ENCODE data around the gene TTC39A. TPM values are rescaled to one million over a fixed set of nuclear protein-coding genes. Genes with fewer than 3 reads are reported as not detected.
A peak's percentile ranks its signal among the peaks of the same experiment; 100 is the strongest.

TTC39A gene
- total RNA-seq, 4 donors from 2014 or later: 0.40 to 9.6 (median 0.70) TPM

DNA sequence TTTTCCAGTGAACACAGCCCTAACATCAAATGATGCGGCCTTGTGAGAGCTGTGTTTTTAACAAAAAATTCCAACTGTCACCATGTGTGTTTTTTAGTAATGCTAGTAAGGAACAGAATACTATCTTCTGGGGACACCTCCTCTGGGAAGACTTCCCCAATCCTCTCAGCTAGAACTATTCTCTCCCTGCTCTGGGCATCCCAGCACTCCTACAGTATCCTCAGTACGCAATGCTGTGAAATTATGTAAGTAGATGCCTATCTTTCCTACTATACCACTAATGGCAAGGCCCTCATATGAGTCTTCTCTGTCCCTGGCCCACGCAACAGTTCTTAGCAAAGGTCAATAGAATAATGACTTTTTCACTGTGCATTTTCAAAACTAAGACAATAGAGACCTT is 19.5 kb upstream of the TTC39A start:
- 96 to 100% methylated on average over 2 to 3 of the region's 3 CpGs for WGBS, 2 donors (ENCODE audit: low coverage in 1 of 2)
- H3K4me1 ChIP-seq: peaks cover 0 to 5% (median 3%) of the 10 kb centered on the region in 3 donors

GRCh38 chr1:51348147-51348527 is 17.8 kb upstream of the TTC39A start:
- Histone ChIP-seq H3K4me1 (peaks cover 0 to 12% (median 8%) of the 10 kb centered on the region in 3 donors), H3K36me3 (no peaks in the 10 kb centered on the region), H3K4me3 (no peak overlapping the region), H3K27ac (no peak overlapping the region), H3K9me3 (no peaks in the 10 kb centered on the region), H3K27me3 (peaks cover 35% of the 10 kb centered on the region)
- TF ChIP-seq, protein P1, sequence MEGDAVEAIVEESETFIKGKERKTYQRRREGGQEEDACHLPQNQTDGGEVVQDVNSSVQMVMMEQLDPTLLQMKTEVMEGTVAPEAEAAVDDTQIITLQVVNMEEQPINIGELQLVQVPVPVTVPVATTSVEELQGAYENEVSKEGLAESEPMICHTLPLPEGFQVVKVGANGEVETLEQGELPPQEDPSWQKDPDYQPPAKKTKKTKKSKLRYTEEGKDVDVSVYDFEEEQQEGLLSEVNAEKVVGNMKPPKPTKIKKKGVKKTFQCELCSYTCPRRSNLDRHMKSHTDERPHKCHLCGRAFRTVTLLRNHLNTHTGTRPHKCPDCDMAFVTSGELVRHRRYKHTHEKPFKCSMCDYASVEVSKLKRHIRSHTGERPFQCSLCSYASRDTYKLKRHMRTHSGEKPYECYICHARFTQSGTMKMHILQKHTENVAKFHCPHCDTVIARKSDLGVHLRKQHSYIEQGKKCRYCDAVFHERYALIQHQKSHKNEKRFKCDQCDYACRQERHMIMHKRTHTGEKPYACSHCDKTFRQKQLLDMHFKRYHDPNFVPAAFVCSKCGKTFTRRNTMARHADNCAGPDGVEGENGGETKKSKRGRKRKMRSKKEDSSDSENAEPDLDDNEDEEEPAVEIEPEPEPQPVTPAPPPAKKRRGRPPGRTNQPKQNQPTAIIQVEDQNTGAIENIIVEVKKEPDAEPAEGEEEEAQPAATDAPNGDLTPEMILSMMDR (IDR thresholded peaks at IDR 0.05): no peak
- TF ChIP-seq POLR2A (IDR thresholded peaks at IDR 0.05) (no peak), EP300 (IDR thresholded peaks at IDR 0.05) (no peak), POLR2AphosphoS5 (IDR thresholded peaks at IDR 0.05) (no peak)
- ATAC-seq: no peak

More for the DNA sequence above, 19.5 kb upstream of the TTC39A start:
- TF ChIP-seq POLR2A (IDR thresholded peaks at IDR 0.05) (no peak), EP300 (IDR thresholded peaks at IDR 0.05) (no peak), POLR2AphosphoS5 (IDR thresholded peaks at IDR 0.05) (no peak)
- TF ChIP-seq, protein P1 (IDR thresholded peaks at IDR 0.05): no peak
- Histone ChIP-seq H3K36me3 (peaks cover 0 to 17% of the 10 kb centered on the region in 2 donors), H3K9me3 (no peaks in the 10 kb centered on the region), H3K27me3 (peaks cover 18% of the 10 kb centered on the region), H3K27ac (no peak overlapping the region), H3K4me3 (no peak overlapping the region)
- ATAC-seq: no peak

DNA sequence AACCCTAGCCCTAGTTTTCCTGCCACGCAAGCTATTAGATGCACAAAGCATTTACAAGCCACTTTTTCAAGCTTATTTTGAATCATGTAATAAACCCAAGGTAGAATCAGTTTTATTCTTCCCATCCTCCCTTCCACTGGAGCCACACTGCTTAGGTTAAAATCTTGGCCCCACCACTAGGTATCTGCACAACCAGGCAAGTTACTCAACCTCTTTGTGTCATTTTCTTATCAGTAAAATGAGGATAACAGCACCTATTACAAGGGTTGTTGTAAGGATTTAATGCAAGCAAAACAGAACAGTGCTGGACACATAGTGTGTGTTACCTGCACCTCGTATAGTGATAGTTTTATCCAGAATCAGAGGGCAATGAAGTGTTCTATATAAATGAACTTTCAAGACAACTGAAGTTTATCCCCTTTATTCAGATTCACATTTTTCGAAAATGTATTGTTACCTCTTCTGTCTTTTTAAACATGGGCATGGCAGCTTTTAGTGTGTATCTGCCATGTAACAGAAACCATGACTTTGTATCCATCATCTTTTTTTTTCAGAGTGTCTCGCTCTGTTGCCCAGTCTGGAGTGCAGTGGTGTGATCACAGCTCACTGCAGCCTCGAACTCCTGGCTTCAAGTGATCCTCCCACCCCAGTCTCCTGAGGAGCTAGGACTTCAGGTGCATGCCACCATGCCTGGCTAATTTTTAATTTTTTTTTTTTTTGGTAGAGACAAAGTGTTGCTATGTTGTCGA is 17.2 kb upstream of the TTC39A start:
- 81 to 87% methylated on average over 5 of the region's 6 CpGs for WGBS, 2 donors (ENCODE audit: low coverage in 1 of 2)
- ATAC-seq: no peak
- Histone ChIP-seq H3K4me3 (no peak overlapping the region), H3K27me3 (peaks cover 41% of the 10 kb centered on the region), H3K4me1 (peaks cover 0 to 12% (median 8%) of the 10 kb centered on the region in 3 donors), H3K36me3 (no peaks in the 10 kb centered on the region), H3K27ac (no peak overlapping the region), H3K9me3 (no peaks in the 10 kb centered on the region)
- TF ChIP-seq EP300 (IDR thresholded peaks at IDR 0.05): no peak
- TF ChIP-seq POLR2AphosphoS5 (IDR thresholded peaks at IDR 0.05): no peak
- TF ChIP-seq, protein P1 (IDR thresholded peaks at IDR 0.05): no peak
- TF ChIP-seq POLR2A (IDR thresholded peaks at IDR 0.05): no peak

DNA sequence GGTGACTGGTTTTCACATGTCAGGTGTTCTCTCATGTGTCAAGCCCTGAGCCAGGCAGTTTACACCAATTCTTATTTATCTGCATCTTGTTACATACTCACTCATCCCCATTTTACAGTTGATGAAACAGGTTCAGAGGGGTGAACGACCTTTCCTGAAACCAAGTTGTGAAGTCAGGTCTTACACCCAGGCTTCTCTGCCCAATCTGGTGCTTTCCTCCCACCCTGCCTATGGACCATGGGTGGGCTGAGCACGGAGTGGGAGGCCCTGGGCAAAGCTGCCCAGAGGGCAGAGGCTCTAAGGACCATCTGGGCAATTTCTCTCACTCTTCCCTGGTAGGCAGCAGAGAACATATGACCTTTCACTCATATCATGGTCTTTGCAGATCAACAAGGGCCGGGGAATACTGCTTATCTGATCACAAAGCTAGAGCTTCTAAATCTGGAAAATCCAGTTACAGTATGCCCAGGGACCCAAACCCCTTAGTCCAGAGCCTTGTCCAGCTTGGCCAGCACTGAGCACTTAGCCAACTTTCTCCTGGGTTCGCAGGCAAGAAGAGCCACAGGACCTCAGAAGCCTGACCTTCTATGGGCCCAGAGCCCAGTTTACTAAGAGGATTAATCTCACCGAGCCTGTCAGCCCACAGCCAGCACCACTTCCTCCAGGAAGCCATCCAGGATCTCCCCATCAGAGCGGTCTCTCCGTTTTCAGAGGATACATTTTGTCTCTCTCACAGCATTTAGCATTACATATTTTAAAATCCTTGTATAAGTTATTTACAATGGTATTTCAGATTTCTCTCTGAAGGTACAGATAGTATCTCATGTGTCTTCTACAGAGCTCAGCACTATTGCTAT is 16.0 kb upstream of the TTC39A start:
- Histone ChIP-seq H3K4me1 (peaks cover 0 to 12% (median 8%) of the 10 kb centered on the region in 3 donors), H3K36me3 (no peaks in the 10 kb centered on the region), H3K27me3 (peaks cover 52% of the 10 kb centered on the region), H3K27ac (no peak overlapping the region), H3K9me3 (no peaks in the 10 kb centered on the region), H3K4me3 (no peak overlapping the region)
- WGBS, 2 donors (ENCODE audit: low coverage in 1 of 2): 50 to 90% methylated on average over 2 of the region's 7 CpGs
- no peak for TF ChIP-seq POLR2A (IDR thresholded peaks at IDR 0.05)
- no peak for TF ChIP-seq POLR2AphosphoS5 (IDR thresholded peaks at IDR 0.05)
- no peak for TF ChIP-seq EP300 (IDR thresholded peaks at IDR 0.05)
- no peak for ATAC-seq

- H3K27me3 ChIP-seq: peaks cover 52% of the 10 kb centered on the region
- ATAC-seq: peak; percentile 7
- no peak overlapping the region for H3K27ac ChIP-seq
- peaks cover 0 to 12% (median 8%) of the 10 kb centered on the region in 3 donors for H3K4me1 ChIP-seq
- TF ChIP-seq, protein P1 (IDR thresholded peaks at IDR 0.05): no peak
- TF ChIP-seq POLR2AphosphoS5 (IDR thresholded peaks at IDR 0.05): no peak
- TF ChIP-seq POLR2A (IDR thresholded peaks at IDR 0.05): no peak
- TF ChIP-seq EP300 (IDR thresholded peaks at IDR 0.05): no peak
- H3K9me3 ChIP-seq: no peaks in the 10 kb centered on the region
- no CpG with 5 or more reads among the region's 15 CpGs for WGBS, 2 donors (ENCODE audit: low coverage in 1 of 2)
- H3K36me3 ChIP-seq: no peaks in the 10 kb centered on the region
- H3K4me3 ChIP-seq: no peak overlapping the region
These were observed 14.9 kb upstream of the TTC39A start for GRCh38 chr1:51345300-51345687.

All from gastroesophageal sphincter (tissue), 4 donors.